Kidney tubule cell (primary cell): ENCODE measurements around the gene CYSRT1.
A peak's percentile ranks its signal among the peaks of the same experiment; 100 is the strongest.

Source experiments
- DNase-seq: peaks from one replicate; pipeline ENCODE4 v3.0.0-alpha.2; 2018; ENCODE audit warnings: low spot score

CYSRT1 gene

DNA sequence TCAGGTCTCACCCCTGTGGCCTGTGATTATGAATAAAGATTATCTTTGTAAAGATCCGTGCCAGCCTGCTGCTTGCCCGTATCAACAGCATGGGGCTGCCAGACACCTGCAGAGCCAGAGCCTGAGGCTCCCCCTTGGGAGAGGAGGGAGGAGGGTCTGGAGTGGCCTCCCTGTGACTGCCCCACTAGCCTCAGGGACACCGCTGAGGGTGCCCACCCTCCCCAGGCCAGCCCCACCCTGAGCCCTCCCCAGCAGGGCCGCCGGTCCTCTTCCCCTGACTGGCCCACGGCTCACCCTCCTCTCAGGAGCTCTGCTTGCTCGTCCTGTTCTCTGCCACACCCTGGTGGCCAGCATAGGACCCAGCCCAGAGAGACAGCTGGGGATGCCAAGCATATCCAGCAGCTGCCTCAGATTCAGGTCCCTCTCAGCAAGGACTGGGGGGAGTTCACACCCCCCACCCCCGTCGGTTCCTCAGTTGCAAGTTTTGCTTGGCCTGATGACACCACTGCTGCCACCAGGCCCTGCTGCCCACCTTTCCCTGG lies 34.6 kb upstream of the CYSRT1 start:
- peak; percentile 23 for DNase-seq

DNA sequence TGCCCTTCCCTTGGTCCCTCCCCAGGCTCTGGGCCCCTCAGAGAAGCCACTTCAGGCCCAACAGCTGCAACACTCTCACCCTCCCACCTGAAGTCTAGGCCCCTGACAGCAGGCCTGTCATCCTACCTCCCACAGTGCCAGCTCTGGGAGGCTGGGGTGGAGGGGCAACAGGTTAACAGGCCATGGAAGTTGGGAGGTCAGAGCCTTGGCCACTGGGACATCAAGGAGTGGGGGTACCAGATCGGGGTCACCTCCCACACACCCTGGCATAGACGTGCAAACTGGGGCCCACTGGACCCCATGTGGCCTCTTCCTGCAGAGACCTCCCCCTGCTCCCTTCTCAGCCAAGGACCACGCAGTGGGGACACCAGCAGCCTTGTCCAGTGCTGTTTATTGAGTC lies 33.7 kb upstream of the CYSRT1 start:
- no peak for DNase-seq

DNA sequence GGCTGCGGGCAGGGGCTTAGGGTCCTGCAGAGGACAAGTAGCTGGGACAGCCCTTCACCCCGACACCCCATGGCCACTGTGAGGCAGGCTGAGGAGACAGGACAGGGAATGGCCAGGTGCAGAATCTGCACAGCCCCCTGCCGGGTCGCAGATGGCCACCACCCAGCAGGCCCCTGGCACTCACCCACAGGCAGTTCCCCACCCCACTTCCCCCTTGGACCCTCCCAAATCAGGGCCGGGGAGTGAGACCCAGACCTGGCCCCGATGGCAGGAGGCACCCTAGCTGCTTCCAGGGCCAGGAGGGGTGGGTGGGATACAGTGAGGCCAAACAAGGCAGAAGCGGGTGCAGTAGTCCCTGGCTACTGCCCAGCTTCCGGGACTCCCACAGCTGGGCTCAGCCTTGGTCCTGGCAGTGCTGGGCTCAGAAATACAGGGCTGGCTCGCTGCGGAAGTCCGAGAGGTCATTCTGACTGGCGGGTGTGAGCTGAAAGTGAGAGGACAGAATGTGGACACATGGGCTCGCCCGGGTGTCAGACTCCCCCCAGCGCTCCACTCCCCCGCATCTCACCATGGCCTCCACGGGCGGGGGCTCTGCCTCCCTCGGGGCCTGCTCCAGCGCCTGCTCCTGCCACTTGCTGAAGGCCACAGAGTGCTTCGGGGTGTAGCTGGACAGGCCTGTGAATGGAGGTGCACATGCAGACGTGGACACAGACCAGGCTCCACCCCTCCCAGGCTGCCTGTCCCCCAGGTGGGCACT lies 33.1 kb upstream of the CYSRT1 start:
- DNase-seq, result no peak

DNA sequence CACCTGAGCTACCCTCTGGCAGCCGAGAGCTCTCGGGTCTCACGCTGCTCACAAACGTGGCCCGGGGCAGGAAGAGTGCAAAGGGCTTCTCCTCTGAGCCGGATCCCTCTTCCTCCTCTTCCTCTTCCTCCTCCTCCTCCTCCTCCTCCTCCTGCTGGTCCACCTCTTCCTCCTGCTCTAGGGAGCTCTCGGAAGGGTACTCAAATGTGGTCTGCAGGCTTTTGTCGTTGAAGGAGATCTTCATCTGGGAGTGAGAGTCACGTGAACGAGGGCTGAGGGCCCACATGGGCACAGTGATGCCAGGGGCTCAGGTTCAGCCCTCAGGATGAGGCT lies 32.6 kb upstream of the CYSRT1 start:
- no peak for DNase-seq

DNA sequence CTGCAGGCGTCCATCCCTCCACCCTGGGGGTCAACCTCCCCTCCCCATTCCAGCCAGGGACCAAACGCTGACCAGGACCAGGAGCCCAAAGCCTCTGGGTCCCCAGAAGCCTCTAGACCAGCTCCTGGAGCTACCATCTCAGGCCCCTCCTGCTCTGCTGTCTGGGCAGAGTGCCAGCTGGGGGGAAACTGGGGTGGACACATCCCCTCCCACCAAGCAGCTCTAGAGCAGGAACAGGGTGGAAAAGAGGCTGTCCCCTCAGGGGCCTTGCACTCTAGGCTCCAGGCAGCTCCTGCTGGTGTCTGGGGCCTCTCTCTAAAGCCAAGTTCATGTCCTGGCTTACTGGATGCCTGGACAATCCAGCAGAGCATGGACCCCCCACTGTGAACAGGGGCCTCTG lies 32.1 kb upstream of the CYSRT1 start:
- DNase-seq, result no peak

DNA sequence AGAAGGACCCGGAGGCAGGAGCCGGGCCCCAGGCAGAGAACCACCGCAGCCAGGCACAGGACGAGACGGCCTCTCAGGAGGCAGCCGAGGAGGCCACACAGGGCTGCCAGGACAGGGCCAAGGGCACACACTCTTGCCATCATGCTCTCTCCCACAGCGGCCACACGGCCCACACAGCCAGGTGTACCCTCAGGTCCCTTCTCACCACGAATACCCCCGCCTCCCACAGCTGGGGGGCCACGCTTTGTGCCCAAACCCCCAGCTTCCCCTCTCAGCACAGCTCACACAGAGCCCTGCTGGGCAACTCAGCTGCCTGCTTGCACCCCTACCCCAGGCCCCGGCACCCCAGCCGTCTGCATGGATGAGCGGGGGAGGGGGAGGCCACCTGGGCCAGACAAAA lies 31.2 kb upstream of the CYSRT1 start:
- no peak for DNase-seq

DNA sequence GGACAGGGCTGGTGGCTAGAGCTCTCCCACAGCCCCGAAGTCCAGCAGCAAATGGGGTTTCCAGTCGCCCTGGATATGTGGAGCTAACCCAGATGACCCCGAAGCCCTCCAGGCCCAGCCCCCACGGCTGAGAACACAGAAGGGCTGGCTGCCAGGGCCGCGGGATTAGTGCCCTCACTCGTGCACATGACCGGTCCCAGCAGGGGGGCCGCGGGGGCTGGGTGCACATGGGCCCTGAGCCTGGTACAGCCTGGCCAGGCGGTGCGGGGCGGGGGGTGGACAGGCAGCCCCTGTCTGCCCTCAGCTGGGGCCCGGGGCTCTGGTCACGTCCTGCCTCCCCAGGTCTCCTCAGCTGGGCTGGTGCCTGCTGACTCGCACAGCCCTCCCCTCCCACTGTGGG lies 30.6 kb upstream of the CYSRT1 start:
- DNase-seq, result no peak

DNA sequence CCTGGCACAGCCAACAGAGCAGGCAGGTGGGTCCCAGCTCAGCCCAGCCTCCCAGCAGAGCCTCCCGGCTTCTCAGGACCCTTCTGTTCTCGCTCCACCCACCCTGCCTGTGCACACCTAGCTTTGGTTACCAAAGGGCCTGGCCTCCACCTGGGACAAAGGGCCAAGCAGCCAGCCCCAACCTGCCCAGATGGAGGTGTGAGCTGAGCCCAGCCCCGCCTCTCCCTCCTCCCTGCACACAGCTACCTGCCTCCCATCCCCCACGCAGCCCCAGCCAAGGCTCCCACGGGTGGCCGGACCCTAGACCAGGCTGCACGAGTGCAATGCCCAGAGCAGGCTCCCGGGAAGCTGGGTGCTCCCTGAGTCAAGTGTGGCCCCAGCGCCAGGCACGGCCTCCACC lies 30.1 kb upstream of the CYSRT1 start:
- DNase-seq, result no peak

DNA sequence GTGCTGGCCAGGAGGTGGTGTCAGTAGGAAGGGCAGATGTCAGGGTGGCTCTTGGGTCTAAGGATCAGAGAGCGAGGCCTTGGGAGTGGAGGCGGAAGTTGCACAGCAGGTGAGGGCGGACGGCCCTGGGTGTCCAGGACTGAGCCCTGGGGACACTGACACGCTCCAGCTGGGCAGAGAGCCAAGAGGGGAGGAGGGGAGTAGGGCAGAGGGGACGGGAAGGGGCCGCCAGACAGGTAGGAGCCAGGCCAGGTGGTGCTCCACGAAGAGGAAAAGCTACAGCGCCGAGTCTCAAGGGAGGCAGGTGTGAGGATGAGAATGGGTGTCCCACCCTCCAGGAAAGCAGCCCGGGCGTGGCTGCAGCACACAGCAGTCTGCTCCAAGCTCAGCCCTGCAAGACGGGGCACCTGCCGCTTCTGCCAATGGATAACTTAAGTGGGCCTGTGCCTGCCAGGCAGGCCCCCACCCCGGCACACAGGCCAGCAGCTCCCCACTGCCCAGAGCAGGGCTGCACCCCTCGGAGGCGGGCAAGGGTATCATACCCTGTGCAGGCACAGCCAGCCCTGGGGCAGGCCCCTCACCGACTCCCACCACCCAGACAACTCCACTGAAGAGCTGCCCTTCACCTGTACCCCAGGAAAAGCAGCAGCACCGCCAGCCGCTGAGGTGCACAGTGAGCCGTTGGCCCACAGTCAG lies 29.3 kb upstream of the CYSRT1 start:
- DNase-seq, result peak; percentile 47

DNA sequence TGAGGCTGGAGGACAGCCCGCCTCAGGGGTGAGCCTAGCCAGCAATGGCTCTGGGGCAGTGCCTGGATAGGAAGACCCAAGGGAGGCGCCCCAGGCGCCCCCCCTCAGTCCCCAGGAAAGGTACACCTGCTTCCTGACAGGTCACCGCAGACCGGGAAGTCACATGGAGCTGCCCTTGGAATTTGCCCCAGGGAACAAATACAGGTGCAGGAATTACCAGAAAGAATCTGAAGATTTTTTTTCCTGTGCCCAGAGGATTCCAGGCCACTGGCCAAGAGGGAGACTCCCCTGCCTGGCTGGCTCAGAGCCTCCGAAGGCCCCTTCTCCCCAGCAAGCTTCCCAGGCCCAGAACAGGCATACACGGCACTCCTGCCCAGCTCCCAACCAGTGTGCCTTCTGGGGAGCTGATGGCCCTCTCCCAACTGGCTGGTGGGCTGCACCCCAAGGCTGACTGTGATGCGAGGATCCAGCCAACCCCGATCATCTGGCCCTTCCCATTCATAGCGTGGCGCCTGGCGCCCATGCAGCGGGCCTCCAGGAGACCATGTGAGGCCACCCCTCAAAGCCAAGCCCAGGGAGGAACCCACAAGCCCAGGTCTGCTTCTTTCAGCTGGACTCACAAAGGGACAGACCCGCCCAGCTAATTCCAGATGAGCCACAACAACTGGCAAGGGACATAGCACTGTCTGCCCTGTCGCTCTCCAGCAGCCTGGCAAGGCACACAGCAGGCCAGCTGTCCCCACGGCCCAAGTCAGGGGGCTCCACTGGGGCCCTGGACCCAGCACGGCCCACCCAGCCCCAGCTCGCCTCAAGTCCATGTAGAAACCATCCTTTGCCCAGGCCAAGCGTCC lies 26.7 kb upstream of the CYSRT1 start:
- DNase-seq, result peak; percentile 81

DNA sequence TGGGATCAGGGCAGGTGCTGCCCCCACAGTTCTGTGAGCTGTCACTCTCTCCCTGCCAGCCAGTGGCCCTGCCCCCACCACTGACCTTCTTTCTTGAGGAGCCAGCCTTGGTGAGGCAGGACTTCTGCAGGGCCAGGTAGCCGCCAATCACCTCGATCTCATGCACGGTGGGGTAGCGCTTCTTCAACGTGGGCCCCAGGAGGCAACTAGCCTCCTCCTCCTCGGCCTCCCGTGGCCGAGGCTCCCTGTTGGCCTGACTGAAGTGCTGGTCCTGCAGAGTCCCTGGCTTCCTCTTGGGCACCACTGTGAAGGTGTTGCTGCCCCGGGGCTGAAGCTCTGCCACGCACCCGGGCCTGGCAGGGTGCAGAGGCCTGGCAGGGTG lies 26.1 kb upstream of the CYSRT1 start:
- no peak for DNase-seq

DNA sequence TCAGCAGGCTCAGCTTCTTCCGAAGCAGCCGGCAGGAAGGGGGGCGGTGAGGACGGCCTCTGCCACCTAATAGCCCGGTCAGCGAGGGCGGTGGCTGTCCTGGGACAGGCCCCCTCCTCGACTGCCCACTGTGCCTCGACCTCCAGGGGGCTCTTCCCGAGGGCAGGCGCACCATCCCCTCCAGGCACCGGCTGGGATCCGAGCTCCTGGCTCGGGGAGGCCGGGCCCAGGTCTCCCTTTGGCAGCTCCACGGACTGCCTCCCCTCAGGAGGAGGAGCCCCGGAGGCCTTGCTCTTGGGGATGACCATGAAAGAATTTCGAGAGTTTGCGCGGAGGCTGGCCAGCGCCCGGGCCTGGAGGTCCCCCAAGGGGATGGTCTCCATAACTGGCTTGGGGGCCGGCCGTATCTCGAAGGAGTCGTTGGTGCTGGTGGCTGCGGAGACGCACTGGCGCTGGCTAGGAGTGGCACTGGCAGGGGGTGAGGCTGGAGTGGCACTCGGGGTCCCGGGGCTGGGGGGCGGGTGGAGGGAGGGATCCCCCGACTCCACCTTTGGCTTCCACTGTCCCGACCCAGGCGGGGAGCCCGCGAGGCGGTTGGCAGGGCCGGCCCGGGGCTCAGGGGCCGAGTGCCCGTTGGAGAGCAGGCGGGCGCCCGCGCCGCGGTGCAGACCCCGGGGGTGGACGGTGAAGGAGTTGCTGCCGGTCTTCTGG lies 25.4 kb upstream of the CYSRT1 start:
- no peak for DNase-seq

DNA sequence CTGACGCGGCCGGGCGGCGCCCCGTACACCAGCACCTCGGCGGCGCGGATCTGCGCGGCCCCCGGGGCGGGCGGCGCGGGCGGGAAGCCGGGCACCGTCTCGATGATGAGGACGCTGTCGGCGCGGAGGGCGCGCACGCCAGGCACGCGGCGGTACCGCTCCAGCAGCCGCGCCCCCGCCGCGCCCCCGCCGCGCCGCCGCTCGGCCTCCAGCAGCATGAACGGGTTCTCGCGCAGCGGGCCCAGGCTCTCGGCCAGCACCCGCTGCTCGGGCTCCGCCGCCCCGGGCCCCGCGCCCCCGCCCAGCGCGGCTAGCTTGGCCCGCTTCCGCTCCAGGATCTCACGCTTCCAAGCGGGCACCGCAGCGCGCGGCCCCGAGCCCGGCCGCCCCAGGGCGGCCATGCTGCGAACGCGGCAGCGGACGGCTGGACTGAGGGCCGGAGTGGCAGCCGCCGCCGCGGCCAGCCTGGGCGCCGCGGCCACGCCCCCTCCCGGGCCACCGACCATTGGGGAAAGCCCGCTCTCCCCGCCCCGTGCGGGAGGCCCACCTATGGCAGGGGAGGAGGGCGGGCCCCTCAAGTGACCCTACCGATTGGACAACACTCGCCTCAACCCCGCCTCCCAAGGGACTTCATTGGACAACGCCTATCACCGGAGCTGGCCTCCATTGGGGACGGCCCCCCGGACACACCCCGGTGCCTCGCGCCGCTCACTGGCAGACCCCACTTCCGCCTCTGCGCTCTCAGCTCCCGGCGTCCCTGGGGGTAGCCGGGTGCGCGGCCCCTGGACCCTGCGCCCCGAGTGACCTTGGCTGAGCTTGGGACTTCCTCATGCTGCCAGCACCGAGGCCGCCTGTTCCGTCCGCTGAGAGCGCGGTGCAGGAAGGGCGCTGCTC lies 24.4 kb upstream of the CYSRT1 start, which contains the start of gene TPRN:
Gene TPRN, minus strand, starts transcription at position 431 of the 894 bp plus-strand sequence. Its CDS starts 30 bp downstream, at position 401.
- peak; percentile 99 for DNase-seq

DNA sequence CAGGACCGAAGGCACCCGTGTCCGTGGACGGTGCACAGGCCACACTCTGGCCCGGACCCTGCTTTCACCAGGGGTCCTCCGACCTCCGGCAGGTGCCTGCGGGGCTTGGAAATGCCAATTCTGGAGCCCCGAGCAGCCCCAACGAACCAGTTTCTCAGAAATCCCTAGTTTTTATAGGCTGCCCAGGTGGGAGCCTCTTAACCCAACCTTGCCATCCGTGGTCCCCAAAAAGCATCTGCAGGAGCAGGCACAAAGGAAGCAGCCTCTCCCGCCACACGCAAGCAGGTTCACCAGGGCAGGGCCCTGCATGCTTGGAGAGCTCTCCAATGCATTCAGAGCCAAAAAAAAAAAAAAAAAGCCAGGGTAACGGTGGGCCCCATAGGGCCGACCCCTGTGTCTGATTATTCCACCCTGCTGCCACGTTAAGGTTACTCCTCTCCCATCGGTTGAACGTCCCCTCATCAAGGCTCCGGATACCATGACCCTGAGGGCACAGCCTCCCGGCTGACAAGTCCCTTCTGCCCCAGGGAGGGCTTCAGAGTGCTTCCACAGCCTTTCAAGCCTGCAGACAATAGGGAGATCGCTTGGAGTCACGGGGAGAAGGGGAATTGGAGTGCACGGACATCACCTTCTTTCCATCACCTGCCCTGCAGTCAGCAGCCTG lies 23.6 kb upstream of the CYSRT1 start:
- no peak for DNase-seq

DNA sequence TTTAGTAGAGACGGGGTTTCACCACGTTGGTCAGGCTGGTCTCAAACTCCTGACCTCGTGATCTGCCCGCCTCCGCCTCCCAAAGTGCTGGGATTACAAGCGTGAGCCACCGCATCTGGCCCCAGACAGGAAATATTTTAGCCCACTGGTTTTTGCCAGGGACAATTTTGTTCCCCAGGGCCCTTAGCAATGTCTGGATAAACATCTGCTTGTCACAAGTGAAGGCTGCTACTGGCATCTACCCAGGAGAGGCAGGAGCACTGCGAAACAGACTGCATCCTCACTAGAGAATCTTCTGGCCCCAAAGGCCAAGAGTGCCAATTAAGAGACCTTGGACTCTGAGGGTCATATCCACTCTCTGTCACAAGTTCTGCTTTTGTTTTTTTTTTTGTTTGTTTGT lies 22.0 kb upstream of the CYSRT1 start:
- no peak for DNase-seq

DNA sequence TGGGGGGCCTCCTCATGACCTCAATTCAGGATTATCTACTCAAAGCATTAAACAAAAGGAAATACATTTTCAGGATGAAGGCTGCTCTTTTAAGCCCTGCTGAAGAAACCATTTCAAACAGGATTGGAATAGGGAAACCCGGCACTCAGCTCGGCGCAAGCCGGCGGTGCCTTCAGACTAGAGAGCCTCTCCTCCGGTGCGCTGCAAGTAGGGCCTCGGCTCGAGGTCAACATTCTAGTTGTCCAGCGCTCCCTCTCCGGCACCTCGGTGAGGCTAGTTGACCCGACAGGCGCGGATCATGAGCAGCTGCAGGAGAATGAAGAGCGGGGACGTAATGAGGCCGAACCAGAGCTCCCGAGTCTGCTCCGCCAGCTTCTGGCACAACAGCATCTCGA lies 20.2 kb upstream of the CYSRT1 start:
- no peak for DNase-seq

DNA sequence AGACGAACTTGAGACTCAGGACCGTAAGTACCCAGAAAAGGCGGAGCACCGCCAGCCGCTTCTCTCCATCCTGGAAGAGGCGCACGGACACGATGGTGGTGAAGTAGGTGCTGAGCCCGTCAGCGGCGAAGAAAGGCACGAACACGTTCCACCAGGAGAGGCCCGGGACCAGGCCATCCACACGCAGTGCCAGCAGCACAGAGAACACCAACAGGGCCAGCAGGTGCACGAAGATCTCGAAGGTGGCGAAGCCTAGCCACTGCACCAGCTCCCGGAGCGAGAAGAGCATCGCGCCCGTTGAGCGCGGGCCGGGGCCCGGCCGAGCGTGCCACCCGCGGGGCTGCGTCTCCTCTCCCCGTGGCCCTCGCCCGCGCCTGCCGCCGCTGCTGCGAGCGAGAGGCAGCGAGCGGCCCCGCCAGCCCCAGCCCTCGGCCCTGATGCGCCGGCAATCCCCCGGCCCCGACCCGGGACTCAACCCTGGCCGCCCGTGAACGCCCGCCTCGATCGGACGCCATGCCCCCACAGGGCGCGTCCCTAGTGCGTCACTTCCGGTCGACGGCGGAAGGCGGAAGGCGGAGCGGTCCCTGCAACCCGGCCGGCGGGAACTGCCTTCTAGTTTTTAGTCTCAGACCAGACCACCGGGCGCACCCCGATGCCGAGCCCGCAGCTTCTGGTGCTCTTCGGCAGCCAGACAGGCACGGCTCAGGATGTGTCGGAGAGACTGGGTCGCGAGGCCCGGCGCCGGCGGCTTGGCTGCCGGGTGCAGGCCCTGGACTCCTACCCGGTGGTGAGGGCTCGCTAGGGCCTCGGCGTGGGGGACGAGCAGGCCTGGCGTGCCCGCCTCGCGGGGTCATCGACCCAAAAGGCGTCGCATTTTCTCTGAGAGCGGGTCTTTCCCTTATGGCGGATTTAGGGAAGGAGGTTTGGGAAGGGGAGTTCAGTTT lies 19.6 kb upstream of the CYSRT1 start, which contains the start of the genes NDOR1 and TMEM203:
Gene NDOR1, plus strand, starts transcription at position 575 of the 944 bp plus-strand sequence. Its CDS starts 78 bp downstream, at position 653.
Gene TMEM203, minus strand, starts transcription at position 523 of the 944 bp plus-strand sequence. Its CDS starts 234 bp downstream, at position 289.
- peak; percentile 82 for DNase-seq

DNA sequence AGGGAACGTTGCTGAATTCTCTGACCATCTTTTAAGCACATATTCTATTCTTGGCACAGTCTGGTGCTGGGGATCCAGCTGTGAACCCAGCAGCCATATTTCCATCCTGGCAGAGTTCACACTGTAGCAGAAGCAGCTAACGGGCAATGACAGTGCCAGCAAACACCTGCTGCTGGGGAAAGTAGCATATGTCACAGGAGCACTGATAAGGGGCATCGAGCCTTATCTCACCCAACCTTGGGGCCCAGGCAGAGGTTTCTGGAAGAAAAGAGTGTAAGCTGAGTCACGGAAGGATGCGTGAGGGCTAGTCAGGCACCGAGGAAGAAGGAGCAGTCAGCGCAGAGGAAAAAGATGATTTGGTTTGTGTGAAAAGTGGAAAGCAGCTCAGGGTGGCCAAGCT lies 18.4 kb upstream of the CYSRT1 start:
- no peak for DNase-seq

DNA sequence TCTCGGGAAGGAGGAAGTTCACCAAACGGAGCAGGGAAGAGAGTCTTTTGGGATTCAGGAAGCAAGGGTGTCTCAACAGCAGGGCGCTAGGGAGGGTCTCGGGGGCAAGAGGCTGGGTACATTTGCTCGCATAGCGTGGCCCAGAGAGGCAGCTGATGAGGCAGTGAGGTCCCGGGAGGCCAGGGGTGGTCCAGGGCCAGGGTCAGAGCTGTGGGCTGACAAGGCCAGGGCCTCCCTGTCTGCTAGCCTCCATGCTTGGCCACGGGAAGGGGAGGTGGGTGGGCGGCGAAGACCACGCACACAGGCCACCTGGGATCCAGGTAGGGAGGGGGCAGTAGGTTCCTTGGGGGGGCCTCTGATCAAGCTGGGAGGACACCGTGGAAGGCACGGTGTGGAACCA lies 13.4 kb upstream of the CYSRT1 start:
- no peak for DNase-seq
